SH-SY5Y (cell line): ENCODE measurements around the gene CNPPD1.

Experiments
- GATA2 ChIP-seq: IDR thresholded peaks from 2 replicates; pipeline ENCODE4 v1.6.1; 2011; ENCODE audit warnings: mild to moderate bottlenecking, low read depth, low read length
- GATA3 ChIP-seq: IDR thresholded peaks from 2 replicates; pipeline ENCODE4 v1.6.1; 2011; ENCODE audit warnings: low read depth, mild to moderate bottlenecking, low read length, moderate library complexity

CNPPD1 gene

GRCh38 chr2:219213486-219214071 is 36.9 kb upstream of the CNPPD1 start:
- TF ChIP-seq GATA3 (no peak), GATA2 (no peak)

GRCh38 chr2:219213026-219213415 is 36.3 kb upstream of the CNPPD1 start:
- no peak for TF ChIP-seq GATA3
- no peak for TF ChIP-seq GATA2

- TF ChIP-seq GATA3 (no peak), GATA2 (no peak)
Observed at GRCh38 chr2:219210886-219211362, 34.2 kb upstream of the CNPPD1 start.

- no peak for TF ChIP-seq GATA3
- TF ChIP-seq GATA2: no peak
Observed at GRCh38 chr2:219210196-219210885, 33.6 kb upstream of the CNPPD1 start.

- TF ChIP-seq GATA2 (no peak), GATA3 (no peak)
Observed at GRCh38 chr2:219209236-219210195, 32.8 kb upstream of the CNPPD1 start.

GRCh38 chr2:219207884-219208740 is 31.4 kb upstream of the CNPPD1 start:
- TF ChIP-seq GATA3: no peak
- no peak for TF ChIP-seq GATA2

- TF ChIP-seq GATA2: no peak
- no peak for TF ChIP-seq GATA3
Observed at GRCh38 chr2:219207134-219207883, 30.6 kb upstream of the CNPPD1 start.

- TF ChIP-seq GATA2 (no peak), GATA3 (no peak)
Observed at GRCh38 chr2:219206328-219207133, 29.8 kb upstream of the CNPPD1 start, which contains the start of gene ZFAND2B. ZFAND2B (plus strand) TSS chr2:219206782; CDS start chr2:219206988, 206 bp downstream.

GRCh38 chr2:219205981-219206327 is 29.2 kb upstream of the CNPPD1 start:
- no peak for TF ChIP-seq GATA2
- TF ChIP-seq GATA3: no peak

- TF ChIP-seq GATA3: no peak
Observed at GRCh38 chr2:219205165-219205538, 28.4 kb upstream of the CNPPD1 start.

- TF ChIP-seq GATA2 (no peak), GATA3 (no peak)
Observed at GRCh38 chr2:219204425-219205164, 27.9 kb upstream of the CNPPD1 start.

GRCh38 chr2:219199470-219200211 is 22.9 kb upstream of the CNPPD1 start:
- TF ChIP-seq GATA3: no peak
- no peak for TF ChIP-seq GATA2

GRCh38 chr2:219198974-219199373 is 22.2 kb upstream of the CNPPD1 start:
- TF ChIP-seq GATA3 (no peak), GATA2 (no peak)
